HG03097 (cell line): Measurements from ENCODE around the gene EDRF1.

Source experiments
- ATAC-seq: cut with Tn5 transposase; IDR thresholded peaks from one replicate; pipeline ENCODE4 v1.9.1; 2021; ENCODE audit not compliant: unreplicated experiment, low FRiP score

Gene EDRF1

GRCh38 chr10:125783957-125784356 lies 64.4 kb downstream of the EDRF1 start:
- ATAC-seq: peak; percentile 79

- ATAC-seq: no peak
Observed at GRCh38 chr10:125785791-125786190, 66.3 kb downstream of the EDRF1 start.

- ATAC-seq: no peak
Observed at GRCh38 chr10:125788156-125789034, 68.9 kb downstream of the EDRF1 start.

- ATAC-seq: no peak
Observed at GRCh38 chr10:125792342-125793300, 73.1 kb downstream of the EDRF1 start.

- no peak for ATAC-seq
Observed at GRCh38 chr10:125795128-125795527, 75.6 kb downstream of the EDRF1 start.

- ATAC-seq: no peak
Observed at GRCh38 chr10:125795637-125796190, 76.2 kb downstream of the EDRF1 start.

- ATAC-seq: no peak
Observed at GRCh38 chr10:125797424-125797823, 77.9 kb downstream of the EDRF1 start.

- ATAC-seq: no peak
Observed at GRCh38 chr10:125797994-125798662, 78.6 kb downstream of the EDRF1 start.

GRCh38 chr10:125799451-125800182 lies 80.1 kb downstream of the EDRF1 start:
- no peak for ATAC-seq

- ATAC-seq: no peak
Observed at GRCh38 chr10:125801574-125801973, 82.1 kb downstream of the EDRF1 start.

GRCh38 chr10:125802131-125802530 lies 82.6 kb downstream of the EDRF1 start:
- ATAC-seq: no peak

- ATAC-seq: no peak
Observed at GRCh38 chr10:125802739-125803138, 83.2 kb downstream of the EDRF1 start.

- no peak for ATAC-seq
Observed at GRCh38 chr10:125808047-125808446, 88.5 kb downstream of the EDRF1 start.

GRCh38 chr10:125811251-125811650 lies 91.7 kb downstream of the EDRF1 start:
- ATAC-seq: no peak

GRCh38 chr10:125812128-125812750 lies 92.7 kb downstream of the EDRF1 start:
- ATAC-seq: no peak
